ENCODE measurements around the gene KCTD20.

The KCTD20 gene

DNA sequence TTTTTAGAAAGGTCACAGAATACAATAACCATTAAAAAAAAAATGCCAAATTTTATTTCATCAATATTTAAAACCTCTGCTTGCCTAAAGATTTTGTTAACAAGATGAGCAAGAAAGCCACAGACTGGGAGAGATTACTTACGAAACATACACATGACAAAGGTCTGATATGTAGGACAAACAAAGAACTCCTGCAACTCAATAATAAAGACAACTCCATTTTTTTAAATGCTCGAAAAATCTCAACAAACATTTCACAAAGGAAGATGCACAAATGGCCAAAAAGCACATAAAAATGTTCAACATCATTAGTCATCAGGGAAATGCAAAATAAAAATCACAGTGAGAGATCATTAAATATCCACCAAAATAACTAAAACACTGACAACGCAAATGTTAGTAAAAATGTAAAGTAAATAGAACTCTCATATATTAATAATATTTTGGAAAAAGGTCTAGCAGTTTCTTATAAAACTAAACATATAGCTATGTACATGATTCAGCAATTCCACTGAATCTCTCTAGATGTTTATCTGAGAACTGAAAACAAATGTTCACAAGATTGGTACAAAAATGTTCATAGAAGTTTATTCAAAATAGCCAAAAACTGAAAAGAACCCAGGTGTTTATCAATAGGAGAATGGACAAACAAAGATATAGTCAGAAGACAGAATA, 94.2 kb downstream of the KCTD20 start:
- no peak for DNase-seq (ENCODE audit: low read depth)

DNA sequence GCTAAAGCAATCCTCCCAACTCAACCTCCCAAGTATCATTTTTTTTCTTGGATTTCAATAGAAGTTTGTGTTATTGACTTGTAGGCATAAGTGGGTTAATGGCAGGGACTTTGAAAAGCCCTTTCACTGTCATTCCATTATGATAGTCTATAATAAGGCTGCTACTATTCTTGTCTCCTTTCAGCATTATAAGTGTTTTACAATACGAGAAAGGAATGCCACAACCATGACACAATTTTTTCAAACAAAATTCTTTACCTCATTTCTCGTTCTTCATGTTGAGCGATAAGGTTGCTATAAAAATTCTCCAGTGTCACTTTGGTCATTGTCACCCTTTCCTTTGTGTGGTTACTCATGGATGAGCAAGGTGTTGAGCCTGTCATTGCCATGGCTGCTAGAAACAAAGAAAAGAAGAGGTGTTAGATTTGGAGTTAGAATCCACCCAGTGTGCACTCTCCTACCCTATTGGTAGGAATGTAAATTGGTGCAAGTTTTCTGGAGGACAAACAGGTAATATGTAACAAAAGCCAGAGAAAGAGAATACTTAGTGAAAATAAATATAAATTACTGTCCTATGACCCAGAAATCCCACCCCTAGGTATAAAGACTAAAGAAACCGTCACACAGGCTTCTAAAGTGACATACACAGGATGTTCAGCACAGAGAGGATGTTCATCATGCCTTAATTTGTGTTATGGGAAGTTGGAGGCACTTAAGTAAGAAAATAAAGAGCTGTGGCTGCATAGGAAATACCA, 97.2 kb downstream of the KCTD20 start:
- no peak for DNase-seq (ENCODE audit: low read depth)

All from stimulated activated CD4-positive, alpha-beta T cell treated with anti-CD3 and anti-CD28 coated beads, Interleukin-2, amount 100 ng/mL, for 4 hours (primary cell).